Suppressor macrophage treated with lipopolysaccharide for 4 hours (primary cell): ENCODE data around the gene CACNA1B.
"Not testable (repeated sequence)": the region's sequence is repeated elsewhere in the genome, so short reads cannot be mapped to it uniquely, and the experiment has no call there.

Source experiments
- DNase-seq: peaks from one replicate; pipeline ENCODE4 v3.0.0-alpha.2; 2020

CACNA1B gene

GRCh38 chr9:138104251-138105122 is 226.9 kb downstream of the CACNA1B start:
- DNase-seq = no peak

GRCh38 chr9:138105123-138105415 is 227.5 kb downstream of the CACNA1B start:
- DNase-seq = no peak

GRCh38 chr9:138105561-138106505 is 228.3 kb downstream of the CACNA1B start:
- no peak for DNase-seq

- not testable (repeated sequence) for DNase-seq
Observed at GRCh38 chr9:138107039-138107438, 229.5 kb downstream of the CACNA1B start.

GRCh38 chr9:138111607-138112006 is 234.0 kb downstream of the CACNA1B start:
- no peak for DNase-seq

- no peak for DNase-seq
Observed at GRCh38 chr9:138112090-138112748, 234.6 kb downstream of the CACNA1B start.

- no peak for DNase-seq
Observed at GRCh38 chr9:138112791-138113600, 235.4 kb downstream of the CACNA1B start.

- DNase-seq = not testable (repeated sequence)
Observed at GRCh38 chr9:138113701-138114325, 236.2 kb downstream of the CACNA1B start.

GRCh38 chr9:138114501-138115245 is 237.1 kb downstream of the CACNA1B start:
- DNase-seq = no peak

GRCh38 chr9:138115506-138115905 is 237.9 kb downstream of the CACNA1B start:
- no peak for DNase-seq

- no peak for DNase-seq
Observed at GRCh38 chr9:138116521-138116920, 238.9 kb downstream of the CACNA1B start.

GRCh38 chr9:138117101-138117750 is 239.6 kb downstream of the CACNA1B start:
- no peak for DNase-seq

GRCh38 chr9:138117836-138118235 is 240.3 kb downstream of the CACNA1B start:
- no peak for DNase-seq

- DNase-seq = no peak
Observed at GRCh38 chr9:138118601-138119071, 241.1 kb downstream of the CACNA1B start.

- no peak for DNase-seq
Observed at GRCh38 chr9:138119202-138120027, 241.8 kb downstream of the CACNA1B start.

GRCh38 chr9:138120072-138120471 is 242.5 kb downstream of the CACNA1B start:
- no peak for DNase-seq

- DNase-seq = no peak
Observed at GRCh38 chr9:138120511-138121437, 243.2 kb downstream of the CACNA1B start.

GRCh38 chr9:138121438-138122050 is 244.0 kb downstream of the CACNA1B start:
- no peak for DNase-seq
